ENCODE measurements around the gene MAML2.

DNA sequence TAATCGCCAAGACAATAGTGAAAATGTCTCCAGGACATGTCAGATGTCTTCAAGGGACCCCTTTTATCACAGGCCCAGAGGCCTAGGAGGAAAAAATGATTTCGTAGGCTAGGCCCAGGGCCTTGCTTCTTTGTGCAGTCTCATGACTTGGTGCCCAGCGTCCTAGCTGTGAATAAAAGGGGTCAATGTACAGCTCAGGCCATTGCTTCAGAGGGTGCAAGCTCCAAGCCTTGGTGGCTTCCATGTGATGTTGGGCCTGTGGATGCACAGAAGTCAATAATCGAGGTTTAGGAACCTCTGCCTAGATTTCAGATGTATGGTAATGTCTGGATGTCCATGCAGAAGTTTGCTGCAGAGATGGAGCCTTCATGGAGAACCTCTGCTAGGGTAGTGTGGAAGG lies 398.4 kb downstream of the MAML2 start:
- TF ChIP-seq, protein P1, sequence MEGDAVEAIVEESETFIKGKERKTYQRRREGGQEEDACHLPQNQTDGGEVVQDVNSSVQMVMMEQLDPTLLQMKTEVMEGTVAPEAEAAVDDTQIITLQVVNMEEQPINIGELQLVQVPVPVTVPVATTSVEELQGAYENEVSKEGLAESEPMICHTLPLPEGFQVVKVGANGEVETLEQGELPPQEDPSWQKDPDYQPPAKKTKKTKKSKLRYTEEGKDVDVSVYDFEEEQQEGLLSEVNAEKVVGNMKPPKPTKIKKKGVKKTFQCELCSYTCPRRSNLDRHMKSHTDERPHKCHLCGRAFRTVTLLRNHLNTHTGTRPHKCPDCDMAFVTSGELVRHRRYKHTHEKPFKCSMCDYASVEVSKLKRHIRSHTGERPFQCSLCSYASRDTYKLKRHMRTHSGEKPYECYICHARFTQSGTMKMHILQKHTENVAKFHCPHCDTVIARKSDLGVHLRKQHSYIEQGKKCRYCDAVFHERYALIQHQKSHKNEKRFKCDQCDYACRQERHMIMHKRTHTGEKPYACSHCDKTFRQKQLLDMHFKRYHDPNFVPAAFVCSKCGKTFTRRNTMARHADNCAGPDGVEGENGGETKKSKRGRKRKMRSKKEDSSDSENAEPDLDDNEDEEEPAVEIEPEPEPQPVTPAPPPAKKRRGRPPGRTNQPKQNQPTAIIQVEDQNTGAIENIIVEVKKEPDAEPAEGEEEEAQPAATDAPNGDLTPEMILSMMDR (conservative IDR thresholded peaks at IDR 0.05) = no peak
- no peak for TF ChIP-seq EZH2 (IDR thresholded peaks at IDR 0.05; ENCODE audit: low read depth)

Data from PC-9 (cell line).